ENCODE measurements around the gene MAP2K4.

MAP2K4 gene

GRCh38 chr17:12088035-12088434 lies 67.4 kb downstream of the MAP2K4 start:
- TF ChIP-seq ZFX (IDR thresholded peaks at IDR 0.05) (no peak), CTCF (conservative IDR thresholded peaks at IDR 0.05) (no peak)
- no peak overlapping the region for H3K27ac ChIP-seq

- TF ChIP-seq ZFX (IDR thresholded peaks at IDR 0.05) = no peak
- no peak for TF ChIP-seq CTCF (conservative IDR thresholded peaks at IDR 0.05)
- H3K27ac ChIP-seq = no peak overlapping the region
These were observed 69.2 kb downstream of the MAP2K4 start for GRCh38 chr17:12089809-12090384.

- no peak for TF ChIP-seq CTCF (conservative IDR thresholded peaks at IDR 0.05)
- no peak for TF ChIP-seq ZFX (IDR thresholded peaks at IDR 0.05)
- H3K27ac ChIP-seq = no peak overlapping the region
These were observed 73.7 kb downstream of the MAP2K4 start for GRCh38 chr17:12094336-12094735.

GRCh38 chr17:12095522-12095921 lies 74.8 kb downstream of the MAP2K4 start:
- no peak for TF ChIP-seq CTCF (conservative IDR thresholded peaks at IDR 0.05)
- TF ChIP-seq ZFX (IDR thresholded peaks at IDR 0.05) = no peak
- H3K27ac ChIP-seq = no peak overlapping the region

- TF ChIP-seq ZFX (IDR thresholded peaks at IDR 0.05) = no peak
- TF ChIP-seq CTCF (conservative IDR thresholded peaks at IDR 0.05) = no peak
- H3K27ac ChIP-seq = no peak overlapping the region
These were observed 76.6 kb downstream of the MAP2K4 start for GRCh38 chr17:12097326-12097725.

- TF ChIP-seq ZFX (IDR thresholded peaks at IDR 0.05) (no peak), CTCF (conservative IDR thresholded peaks at IDR 0.05) (no peak)
- no peak overlapping the region for H3K27ac ChIP-seq
These were observed 77.9 kb downstream of the MAP2K4 start for GRCh38 chr17:12098568-12098967.

- H3K27ac ChIP-seq = no peak overlapping the region
- TF ChIP-seq ZFX (IDR thresholded peaks at IDR 0.05) = no peak
- TF ChIP-seq CTCF (conservative IDR thresholded peaks at IDR 0.05) = no peak
These were observed 78.7 kb downstream of the MAP2K4 start for GRCh38 chr17:12099412-12099811.
